RPMI7951 (cell line): ENCODE results near the gene HAPLN2. TPM values are rescaled to one million over a fixed set of nuclear protein-coding genes. Genes with fewer than 3 reads are reported as not detected.
A peak's percentile ranks its signal among the peaks of the same experiment; 100 is the strongest.

ENCODE experiments used
- DNase-seq: peaks from one replicate; pipeline ENCODE4 v3.0.0-alpha.2; 2012; ENCODE audit warnings: low read depth
- total RNA-seq: library from RNA; depleted of rRNA; stranded (reverse); fragments of >200 nt; shearing (Covaris generic); gene quantifications from 2 replicates; pipeline ENCODE4 v1.2.3, GENCODE V29; 2014

Gene HAPLN2
- total RNA-seq, 1 experiment from 2014 or later, result not detected

DNA sequence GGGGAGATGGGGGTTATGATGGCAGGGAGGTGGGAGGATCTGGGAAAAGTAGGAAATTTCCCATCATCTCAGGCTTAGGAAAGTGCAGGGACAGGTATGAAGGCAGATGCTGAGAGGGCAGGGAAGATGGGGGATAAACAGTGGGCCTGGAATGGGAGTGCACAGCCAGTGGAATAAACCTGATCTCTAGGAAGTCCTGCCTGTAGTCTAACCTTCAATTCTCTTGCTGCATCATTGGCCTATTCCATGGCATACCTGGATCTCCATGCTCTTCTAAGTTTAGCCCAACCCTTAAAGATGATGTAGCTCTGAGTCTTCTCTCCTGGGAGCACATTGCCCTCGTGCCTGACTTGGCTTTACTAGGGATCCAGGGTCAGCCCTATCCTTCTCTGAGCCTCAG lies 25.4 kb downstream of the HAPLN2 start:
- no peak for DNase-seq

DNA sequence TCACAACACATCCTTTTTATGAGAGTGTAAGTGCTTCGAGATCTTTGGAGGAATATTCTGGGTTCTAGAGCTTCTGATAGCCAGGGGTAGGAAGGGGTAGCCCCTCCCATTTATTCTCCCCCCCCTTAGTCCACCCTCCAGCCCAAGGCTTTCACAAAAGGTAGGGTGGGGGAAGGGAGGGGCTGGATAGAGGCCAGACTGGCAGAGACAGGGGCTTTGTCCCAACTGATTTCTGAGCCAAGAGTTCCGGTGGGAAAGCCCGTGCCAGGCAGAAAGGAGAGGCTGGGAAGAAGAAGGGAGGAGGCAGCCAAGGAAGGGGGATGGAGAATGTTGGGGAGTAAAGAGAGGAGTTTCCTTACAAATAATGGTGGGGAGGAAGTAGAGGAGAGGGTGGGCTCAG lies 25.8 kb downstream of the HAPLN2 start:
- no peak for DNase-seq

DNA sequence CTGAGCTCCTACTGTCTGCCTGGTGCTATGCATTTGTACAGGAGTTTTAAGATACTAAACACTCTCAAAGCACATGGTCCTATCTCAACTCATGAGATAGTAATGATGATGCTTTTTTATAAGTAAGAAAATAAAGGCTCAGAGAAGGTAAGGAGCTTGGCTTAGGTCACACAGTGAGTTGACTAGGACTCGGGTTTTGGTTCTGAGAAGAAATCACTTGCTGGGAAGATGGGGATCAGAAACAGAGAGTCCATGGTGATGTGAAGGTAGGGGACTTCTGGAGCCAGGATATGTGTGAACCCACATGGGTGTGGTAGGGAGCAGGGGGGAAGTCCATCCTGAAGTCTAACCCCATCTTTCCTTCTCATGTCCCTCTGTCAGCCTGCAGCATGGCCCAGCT lies 26.5 kb downstream of the HAPLN2 start:
- no peak for DNase-seq

DNA sequence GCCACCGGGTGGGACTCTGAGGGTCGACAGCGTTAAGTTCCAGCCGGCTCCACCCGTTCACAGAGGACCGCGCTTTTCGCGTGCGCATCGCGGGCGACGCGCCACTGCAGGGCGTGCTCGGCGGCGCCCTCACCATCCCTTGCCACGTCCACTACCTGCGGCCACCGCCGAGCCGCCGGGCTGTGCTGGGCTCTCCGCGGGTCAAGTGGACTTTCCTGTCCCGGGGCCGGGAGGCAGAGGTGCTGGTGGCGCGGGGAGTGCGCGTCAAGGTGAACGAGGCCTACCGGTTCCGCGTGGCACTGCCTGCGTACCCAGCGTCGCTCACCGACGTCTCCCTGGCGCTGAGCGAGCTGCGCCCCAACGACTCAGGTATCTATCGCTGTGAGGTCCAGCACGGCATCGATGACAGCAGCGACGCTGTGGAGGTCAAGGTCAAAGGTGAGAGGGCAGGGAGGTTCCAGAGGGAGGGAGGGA lies 27.6 kb downstream of the HAPLN2 start:
- no peak for DNase-seq

DNA sequence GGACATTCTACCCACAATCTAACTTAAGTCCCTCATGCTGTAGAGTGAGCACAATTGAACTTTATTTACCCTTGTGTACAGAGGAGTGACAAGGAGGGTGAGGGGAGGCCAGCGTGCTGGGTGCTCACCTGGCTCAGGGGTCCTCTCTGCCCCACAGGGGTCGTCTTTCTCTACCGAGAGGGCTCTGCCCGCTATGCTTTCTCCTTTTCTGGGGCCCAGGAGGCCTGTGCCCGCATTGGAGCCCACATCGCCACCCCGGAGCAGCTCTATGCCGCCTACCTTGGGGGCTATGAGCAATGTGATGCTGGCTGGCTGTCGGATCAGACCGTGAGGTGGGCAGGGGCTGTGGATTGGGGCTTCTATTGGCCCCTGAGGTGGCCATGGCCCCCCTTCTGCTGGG lies 28.1 kb downstream of the HAPLN2 start:
- DNase-seq, result no peak

DNA sequence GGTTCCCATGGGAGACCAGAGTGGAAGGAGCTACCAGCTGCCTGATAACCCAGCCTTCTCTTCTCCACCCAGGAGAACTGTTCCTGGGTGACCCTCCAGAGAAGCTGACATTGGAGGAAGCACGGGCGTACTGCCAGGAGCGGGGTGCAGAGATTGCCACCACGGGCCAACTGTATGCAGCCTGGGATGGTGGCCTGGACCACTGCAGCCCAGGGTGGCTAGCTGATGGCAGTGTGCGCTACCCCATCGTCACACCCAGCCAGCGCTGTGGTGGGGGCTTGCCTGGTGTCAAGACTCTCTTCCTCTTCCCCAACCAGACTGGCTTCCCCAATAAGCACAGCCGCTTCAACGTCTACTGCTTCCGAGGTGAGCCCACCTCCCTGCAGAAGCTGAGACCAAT lies 29.3 kb downstream of the HAPLN2 start:
- DNase-seq, result no peak

DNA sequence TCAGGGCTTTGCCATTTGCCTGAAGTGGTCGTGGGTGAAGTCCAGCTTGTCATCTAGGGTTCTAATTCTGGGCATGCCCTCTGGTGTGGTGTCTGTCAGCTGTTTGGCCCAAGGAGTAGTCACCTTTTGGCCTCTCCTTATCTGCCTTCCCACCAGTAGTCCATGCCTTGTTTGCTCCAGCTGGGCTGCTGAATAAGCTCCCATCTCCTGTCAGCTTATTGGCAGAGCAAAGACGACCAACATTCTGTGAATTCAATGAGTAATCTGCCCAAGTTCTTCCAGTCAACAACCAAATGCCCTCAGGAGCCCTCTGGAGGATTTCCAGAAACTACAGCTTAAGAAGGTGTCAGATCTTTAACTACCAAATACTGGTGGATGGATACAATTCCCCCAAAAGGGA lies 29.7 kb downstream of the HAPLN2 start:
- DNase-seq, result peak; percentile 35

DNA sequence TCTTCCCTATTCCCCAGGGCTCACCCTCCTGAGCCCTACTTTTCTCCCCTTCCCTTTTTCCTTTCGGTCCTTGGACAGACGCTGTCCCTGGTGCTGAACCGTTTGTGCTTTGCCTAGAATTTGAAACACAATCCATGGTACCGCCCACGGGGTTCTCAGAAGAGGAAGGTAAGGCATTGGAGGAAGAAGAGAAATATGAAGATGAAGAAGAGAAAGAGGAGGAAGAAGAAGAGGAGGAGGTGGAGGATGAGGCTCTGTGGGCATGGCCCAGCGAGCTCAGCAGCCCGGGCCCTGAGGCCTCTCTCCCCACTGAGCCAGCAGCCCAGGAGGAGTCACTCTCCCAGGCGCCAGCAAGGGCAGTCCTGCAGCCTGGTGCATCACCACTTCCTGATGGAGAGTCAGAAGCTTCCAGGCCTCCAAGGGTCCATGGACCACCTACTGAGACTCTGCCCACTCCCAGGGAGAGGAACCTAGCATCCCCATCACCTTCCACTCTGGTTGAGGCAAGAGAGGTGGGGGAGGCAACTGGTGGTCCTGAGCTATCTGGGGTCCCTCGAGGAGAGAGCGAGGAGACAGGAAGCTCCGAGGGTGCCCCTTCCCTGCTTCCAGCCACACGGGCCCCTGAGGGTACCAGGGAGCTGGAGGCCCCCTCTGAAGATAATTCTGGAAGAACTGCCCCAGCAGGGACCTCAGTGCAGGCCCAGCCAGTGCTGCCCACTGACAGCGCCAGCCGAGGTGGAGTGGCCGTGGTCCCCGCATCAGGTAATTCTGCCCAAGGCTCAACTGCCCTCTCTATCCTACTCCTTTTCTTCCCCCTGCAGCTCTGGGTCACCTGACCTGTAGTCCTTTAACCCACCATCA lies 33.1 kb downstream of the HAPLN2 start:
- DNase-seq, result no peak

DNA sequence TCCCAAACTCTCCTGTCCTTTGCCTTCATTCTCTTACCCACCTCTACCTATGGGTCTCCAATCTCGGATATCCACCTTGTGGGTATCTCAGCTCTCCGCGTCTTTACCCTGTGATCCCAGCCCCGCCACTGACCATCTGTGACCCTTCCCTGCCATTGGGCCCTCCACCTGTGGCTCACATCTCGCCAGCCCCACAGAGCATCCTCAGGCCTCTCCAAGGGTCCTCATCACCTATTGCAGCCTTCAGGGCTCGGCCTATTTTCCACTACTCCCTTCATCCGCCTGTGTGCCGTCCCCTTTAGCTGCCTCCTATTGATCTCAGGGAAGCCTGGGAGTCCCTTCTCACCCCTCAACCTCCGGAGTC lies 33.8 kb downstream of the HAPLN2 start:
- no peak for DNase-seq

DNA sequence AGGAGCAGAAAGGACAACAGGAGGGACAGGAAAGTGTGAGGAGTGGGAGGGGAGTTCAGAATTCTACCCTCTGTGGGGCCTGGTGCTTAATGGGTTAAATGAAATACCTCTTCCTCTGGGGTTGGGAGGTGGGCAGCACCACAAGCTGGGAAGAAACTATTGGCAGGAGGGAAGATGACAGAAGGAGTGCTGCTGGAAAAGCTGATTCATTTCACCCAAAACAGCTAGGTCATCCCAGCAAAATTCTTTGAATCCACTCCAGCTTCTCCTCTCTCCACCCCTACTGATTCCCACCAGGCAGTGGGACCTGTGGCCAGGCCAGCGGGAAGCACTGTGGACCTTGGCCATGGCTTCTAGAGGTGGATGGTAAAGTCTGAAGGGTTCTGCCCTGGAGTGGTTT lies 35.5 kb downstream of the HAPLN2 start:
- no peak for DNase-seq

DNA sequence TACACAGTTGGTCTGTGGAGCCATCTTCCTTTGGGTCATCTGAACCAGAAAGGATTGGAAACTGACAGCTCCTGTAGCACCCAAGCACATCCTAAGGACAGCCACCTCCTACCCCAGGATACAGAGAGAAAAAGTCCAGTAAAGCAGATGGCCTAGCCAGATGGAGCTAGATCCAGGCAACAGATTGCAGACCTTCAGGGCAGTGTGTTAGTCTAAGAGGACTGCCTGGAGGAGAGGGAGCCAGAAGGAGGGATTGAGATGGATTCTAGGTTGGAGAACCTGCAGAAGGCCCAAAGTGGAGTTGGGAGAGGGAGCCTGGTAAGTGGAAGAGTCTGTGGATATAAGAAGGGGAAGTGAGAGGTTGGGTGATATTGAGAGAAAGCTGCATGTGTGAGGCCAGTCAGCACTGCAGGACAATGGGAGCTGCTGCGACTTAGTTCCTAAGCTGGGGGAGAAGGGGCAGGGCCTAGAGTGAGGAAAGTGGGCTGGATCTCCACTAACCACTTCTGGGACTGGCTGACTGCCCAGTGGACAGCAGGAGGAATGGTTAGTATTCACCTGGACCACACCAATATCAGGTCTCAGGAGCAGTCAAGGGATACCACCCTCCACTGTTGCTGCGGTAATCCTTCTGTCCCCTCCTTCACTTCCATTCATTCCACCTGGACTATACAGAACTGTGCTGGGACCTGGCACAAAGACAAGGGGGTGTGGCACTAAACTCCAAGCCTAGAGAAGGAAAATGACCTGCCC lies 36.1 kb downstream of the HAPLN2 start:
- no peak for DNase-seq

DNA sequence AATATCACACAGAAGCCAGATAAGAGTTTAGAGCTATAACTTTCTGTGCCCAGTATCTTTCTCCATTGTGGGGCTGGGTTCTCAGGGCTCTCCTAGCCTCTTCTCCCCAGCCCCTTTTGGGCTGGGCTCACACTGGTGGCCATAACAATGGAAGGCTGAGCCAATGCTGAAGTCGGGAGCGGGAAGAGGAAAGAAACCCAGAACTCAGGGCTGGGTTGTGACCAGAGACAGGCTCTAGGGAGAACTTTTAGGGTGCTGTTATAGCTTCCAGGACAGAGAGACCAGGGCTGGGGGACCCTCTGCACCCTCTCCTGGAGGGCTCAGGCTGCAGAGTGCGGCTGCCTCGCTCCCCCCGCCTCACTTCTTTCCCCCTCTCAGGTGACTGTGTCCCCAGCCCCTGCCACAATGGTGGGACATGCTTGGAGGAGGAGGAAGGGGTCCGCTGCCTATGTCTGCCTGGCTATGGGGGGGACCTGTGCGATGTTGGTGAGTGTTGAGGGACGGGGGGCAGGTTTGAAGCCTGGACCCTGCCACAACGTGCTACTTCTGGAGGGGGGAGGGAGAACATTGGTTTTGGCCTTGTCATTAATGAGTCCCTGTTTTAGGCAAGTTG lies 36.8 kb downstream of the HAPLN2 start:
- DNase-seq, result no peak

DNA sequence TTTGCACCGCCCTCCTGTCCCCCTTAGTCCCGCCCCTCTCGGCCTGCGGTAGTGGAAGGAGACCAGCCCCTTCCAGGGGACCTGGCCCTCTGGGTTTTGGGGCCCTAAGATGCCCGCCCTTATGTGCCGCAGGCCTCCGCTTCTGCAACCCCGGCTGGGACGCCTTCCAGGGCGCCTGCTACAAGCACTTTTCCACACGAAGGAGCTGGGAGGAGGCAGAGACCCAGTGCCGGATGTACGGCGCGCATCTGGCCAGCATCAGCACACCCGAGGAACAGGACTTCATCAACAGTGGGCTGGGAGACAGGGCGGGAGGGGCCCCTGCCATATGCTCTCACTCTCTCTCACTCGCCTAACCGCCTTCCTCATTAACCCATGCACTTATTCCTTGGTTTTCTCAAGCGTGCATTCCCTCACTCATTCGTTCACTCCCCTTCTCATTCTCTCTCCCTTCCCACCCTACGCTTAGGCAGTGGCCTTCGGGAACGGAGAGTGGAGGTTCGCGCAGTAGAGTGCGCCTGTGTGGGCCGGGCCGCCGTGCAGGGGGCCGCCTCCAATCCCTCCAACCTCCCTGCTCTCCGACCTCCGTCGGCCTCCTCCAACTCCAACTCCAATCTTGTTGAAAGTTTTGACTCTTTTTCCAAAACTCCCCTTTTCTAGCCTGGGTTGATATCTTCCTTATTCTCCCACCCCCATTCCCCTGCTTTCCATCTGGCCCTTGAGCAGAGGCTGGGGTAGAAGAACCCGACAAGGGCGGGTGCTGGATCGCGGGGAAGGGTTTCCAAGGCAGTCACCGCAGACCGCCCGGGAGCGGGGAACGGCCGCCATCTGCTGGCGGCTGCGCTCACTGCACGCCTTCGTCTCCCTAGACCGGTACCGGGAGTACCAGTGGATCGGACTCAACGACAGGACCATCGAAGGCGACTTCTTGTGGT lies 37.9 kb downstream of the HAPLN2 start:
- DNase-seq, result peak; percentile 50

DNA sequence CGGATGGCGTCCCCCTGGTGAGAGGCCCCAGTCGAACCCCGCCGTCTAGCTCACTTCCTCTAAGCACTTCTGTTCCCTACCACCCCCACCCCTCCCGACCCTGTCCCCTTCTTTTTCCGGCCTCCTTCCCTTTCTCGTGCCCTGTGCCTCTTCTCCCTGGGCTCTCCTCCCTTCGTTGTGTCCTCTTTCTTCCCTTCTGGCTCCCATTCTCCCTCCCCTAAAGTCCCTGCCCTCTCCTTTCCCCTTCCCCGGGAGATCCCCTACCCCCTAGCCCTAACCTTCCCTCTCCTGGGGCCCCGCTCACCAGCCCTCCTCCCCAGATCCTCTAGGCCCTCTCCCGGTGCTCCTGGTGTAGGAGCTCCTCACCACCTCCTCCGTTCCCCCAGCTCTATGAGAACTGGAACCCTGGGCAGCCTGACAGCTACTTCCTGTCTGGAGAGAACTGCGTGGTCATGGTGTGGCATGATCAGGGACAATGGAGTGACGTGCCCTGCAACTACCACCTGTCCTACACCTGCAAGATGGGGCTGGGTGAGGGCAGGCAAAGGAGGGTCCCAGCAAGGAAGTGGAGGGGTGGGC lies 38.6 kb downstream of the HAPLN2 start:
- DNase-seq, result no peak

DNA sequence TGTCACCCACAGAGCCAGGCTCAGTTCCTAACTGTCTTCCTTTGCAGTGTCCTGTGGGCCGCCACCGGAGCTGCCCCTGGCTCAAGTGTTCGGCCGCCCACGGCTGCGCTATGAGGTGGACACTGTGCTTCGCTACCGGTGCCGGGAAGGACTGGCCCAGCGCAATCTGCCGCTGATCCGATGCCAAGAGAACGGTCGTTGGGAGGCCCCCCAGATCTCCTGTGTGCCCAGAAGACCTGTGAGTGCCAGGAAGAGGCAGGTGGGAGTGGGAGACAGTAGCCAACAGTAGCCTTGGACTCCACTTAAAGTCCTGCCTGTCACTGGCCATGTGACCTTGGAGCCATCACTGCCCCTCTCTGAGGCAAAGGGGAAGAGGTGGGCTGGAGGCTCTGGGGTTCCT lies 39.3 kb downstream of the HAPLN2 start:
- DNase-seq, result no peak

DNA sequence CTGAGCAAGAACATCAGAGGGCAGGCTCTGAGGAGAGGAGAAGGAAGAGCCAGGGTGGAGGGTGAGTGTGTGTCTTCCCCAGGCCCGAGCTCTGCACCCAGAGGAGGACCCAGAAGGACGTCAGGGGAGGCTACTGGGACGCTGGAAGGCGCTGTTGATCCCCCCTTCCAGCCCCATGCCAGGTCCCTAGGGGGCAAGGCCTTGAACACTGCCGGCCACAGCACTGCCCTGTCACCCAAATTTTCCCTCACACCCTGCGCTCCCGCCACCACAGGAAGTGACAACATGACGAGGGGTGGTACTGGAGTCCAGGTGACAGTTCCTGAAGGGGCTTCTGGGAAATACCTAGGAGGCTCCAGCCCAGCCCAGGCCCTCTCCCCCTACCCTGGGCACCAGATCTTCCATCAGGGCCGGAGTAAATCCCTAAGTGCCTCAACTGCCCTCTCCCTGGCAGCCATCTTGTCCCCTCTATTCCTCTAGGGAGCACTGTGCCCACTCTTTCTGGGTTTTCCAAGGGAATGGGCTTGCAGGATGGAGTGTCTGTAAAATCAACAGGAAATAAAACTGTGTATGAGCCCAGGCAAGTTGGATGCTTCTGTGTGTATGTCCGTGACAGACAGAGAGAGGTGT lies 39.8 kb downstream of the HAPLN2 start:
- DNase-seq, result no peak

DNA sequence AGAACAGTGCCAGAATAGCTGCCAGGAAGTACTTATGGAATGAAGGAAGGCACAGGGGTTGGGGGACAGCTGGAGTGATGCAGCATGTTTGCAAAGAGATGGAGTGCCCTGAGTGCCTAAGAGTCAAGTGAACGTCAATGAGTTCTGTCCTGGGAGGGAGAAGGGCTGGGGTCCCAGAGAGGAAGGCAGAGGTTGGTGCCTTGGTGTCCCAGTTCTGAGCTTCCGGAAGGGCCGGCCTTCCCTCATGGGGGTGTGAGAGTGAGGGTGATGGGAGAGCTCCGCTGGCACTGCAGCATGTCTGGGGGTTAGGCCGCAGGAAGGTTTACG lies 40.4 kb downstream of the HAPLN2 start:
- no peak for DNase-seq

DNA sequence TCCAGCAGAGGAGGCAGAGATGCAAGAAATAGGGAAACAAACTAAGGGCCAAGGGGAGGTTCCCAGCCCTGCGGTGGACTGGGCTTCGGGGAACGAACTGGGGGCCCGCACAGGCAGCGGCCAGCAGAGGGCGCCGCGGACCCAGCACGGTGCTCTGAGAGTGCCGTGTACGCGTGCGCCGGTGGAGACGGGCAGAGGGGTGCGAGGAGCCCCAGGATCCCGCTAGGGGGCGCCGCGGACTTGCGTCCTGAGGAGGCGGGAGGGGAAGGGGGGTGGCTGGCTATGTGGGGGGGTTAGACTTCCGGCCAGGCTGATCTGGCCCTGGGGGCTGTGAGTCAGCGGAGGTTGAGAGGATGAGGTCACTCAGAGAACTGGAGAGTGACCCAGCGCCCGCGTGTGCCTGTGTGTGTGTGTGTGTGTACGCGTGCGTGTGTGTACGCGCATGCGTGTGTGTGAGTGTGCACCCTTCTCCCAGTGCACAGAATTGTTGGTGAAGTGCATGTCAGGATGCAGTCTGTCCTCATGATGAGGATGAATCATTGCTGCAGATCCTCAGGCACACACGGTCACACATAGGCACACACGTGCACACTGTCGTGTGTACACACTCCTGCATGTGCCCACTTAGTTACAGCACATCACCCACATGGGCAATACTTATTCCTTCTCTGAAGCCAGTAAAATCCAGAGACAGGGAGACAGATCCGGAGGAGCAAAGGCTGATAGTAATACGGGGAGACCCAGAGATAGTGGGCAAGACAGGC lies 41.0 kb downstream of the HAPLN2 start:
- DNase-seq, result peak; percentile 96

DNA sequence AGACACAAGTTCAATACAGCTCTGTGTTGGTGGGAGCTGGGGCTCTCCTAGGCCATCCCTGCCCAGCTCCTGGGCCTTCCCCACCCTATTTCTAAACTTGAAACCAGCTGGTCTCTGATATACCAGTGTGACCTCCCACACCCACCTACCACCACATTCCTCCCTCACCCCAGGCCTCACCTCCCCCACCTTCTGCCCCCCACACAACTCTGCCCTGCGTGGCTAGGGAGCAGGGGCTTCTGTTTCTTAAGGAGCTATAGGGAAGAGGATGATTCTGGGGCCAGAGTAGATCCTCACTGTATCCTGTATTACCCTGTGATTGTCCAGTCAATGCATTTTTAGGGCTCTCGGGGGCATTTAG lies 41.5 kb downstream of the HAPLN2 start:
- DNase-seq, result no peak
